Muscle layer of colon (tissue), 2 donors: ENCODE measurements around the gene TP53I11.

Experiments used
- H3K27ac ChIP-seq: one replicate; pipeline ENCODE4 v1.7.0; 2013; ENCODE audit warnings: low read depth, mild to moderate bottlenecking, low read length, moderate library complexity
- H3K27me3 ChIP-seq, 2 donors: one replicate each; pipeline ENCODE4 v1.7.0; 2013; ENCODE audit warnings: low read length in 2 of 2, mild to moderate bottlenecking in 2 of 2; ENCODE audit not compliant: insufficient read depth in 2 of 2, control insufficient read depth in 1 of 2
- H3K36me3 ChIP-seq: one replicate; pipeline ENCODE4 v1.7.0; 2013; ENCODE audit warnings: mild to moderate bottlenecking, low read length; ENCODE audit not compliant: insufficient read depth
- H3K4me1 ChIP-seq: one replicate; pipeline ENCODE4 v1.7.0; 2013; ENCODE audit warnings: mild to moderate bottlenecking, low read length; ENCODE audit not compliant: insufficient read depth
- H3K4me3 ChIP-seq, 2 donors: one replicate each; pipeline ENCODE4 v1.7.0; 2013; ENCODE audit warnings: low read length in 2 of 2, low read depth in 1 of 2, mild to moderate bottlenecking in 1 of 2, moderate library complexity in 1 of 2
- H3K9ac ChIP-seq: one replicate; pipeline ENCODE4 v1.7.0; 2013; ENCODE audit warnings: low read length
- H3K9me3 ChIP-seq: one replicate; pipeline ENCODE4 v1.7.0; 2013; ENCODE audit warnings: mild to moderate bottlenecking, low read length
- donor health status: abdominal sarcoma.
- donor health status: Adenocarcinoma of cecum.

The TP53I11 gene

DNA sequence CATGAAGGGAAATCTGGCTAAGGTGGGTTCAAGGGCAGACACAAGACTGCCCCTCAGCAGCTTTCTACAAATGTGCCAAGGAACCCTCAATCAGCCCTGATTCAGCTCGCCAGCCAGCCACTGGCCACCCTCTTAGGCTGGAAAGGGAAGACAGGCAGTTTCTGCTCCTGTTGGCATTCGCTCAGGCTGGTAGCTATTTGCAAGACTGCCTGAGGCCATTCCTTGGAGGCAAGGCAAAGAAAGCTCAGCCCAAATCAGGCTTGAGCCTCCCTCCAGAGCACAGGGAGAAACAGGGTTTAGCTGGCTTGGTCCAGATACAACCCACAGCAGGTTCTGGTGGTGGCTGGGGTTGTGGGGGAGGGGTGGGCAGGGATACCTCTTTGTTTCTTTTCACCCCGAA lies 19.2 kb downstream of the TP53I11 start:
- no peak overlapping the region for H3K9ac ChIP-seq
- H3K4me1 ChIP-seq: no peaks in the 10 kb centered on the region
- H3K9me3 ChIP-seq: no peaks in the 10 kb centered on the region
- H3K36me3 ChIP-seq: peaks cover 16% of the 10 kb centered on the region
- no peaks in the 10 kb centered on the region for H3K27me3 ChIP-seq
- H3K4me3 ChIP-seq: no peak overlapping the region
- H3K27ac ChIP-seq: no peak overlapping the region

- Histone ChIP-seq H3K36me3 (peaks cover 16% of the 10 kb centered on the region), H3K27me3 (no peaks in the 10 kb centered on the region), H3K9me3 (no peaks in the 10 kb centered on the region), H3K4me1 (no peaks in the 10 kb centered on the region), H3K27ac (no peak overlapping the region), H3K4me3 (no peak overlapping the region), H3K9ac (no peak overlapping the region)
These were observed 19.9 kb downstream of the TP53I11 start for GRCh38 chr11:44930588-44931302.

GRCh38 chr11:44928816-44929215 lies 21.9 kb downstream of the TP53I11 start:
- Histone ChIP-seq H3K27me3 (no peaks in the 10 kb centered on the region), H3K9ac (no peak overlapping the region), H3K27ac (no peak overlapping the region), H3K9me3 (no peaks in the 10 kb centered on the region), H3K36me3 (peaks cover 25% of the 10 kb centered on the region), H3K4me1 (no peaks in the 10 kb centered on the region), H3K4me3 (no peak overlapping the region)

GRCh38 chr11:44928144-44928543 lies 22.5 kb downstream of the TP53I11 start:
- Histone ChIP-seq H3K27ac (no peak overlapping the region), H3K9ac (no peak overlapping the region), H3K4me3 (no peak overlapping the region), H3K4me1 (no peaks in the 10 kb centered on the region), H3K36me3 (peaks cover 29% of the 10 kb centered on the region), H3K27me3 (no peaks in the 10 kb centered on the region), H3K9me3 (no peaks in the 10 kb centered on the region)

- H3K36me3 ChIP-seq: peaks cover 29% of the 10 kb centered on the region
- no peak overlapping the region for H3K27ac ChIP-seq
These were observed 23.5 kb downstream of the TP53I11 start for GRCh38 chr11:44927174-44927661.

DNA sequence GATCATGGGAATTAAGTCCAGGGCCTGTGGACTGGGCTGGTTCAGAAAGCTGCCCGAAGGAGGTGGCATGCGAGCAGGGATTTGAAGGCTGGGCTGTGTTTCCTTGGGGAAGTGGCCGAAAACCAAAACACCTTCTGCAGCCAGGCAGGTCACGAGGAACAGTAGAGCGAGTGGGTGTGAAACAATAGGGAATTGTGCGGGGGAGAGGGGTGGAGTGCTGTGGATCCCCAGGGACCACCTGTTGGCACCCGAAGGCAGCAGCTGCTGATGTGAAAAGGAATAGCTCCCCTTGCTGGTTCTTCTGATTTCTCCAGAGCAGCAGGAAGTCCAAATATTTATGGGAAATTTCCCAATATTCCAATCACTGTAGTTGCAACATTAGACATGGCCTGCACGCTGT lies 24.6 kb downstream of the TP53I11 start:
- H3K27me3 ChIP-seq: no peaks in the 10 kb centered on the region
- H3K4me1 ChIP-seq: no peaks in the 10 kb centered on the region
- peaks cover 29% of the 10 kb centered on the region for H3K36me3 ChIP-seq
- no peaks in the 10 kb centered on the region for H3K9me3 ChIP-seq
- H3K9ac ChIP-seq: no peak overlapping the region
- no peak overlapping the region for H3K27ac ChIP-seq
- no peak overlapping the region for H3K4me3 ChIP-seq

More at GRCh38 chr11:44927174-44927661, 23.5 kb downstream of the TP53I11 start:
- Histone ChIP-seq H3K27me3 (no peaks in the 10 kb centered on the region), H3K4me1 (no peaks in the 10 kb centered on the region), H3K4me3 (no peak overlapping the region), H3K9ac (no peak overlapping the region), H3K9me3 (no peaks in the 10 kb centered on the region)

- Histone ChIP-seq H3K36me3 (peaks cover 34% of the 10 kb centered on the region), H3K9ac (no peak overlapping the region), H3K27me3 (no peaks in the 10 kb centered on the region)
These were observed 26.9 kb downstream of the TP53I11 start for GRCh38 chr11:44923806-44924205.

DNA sequence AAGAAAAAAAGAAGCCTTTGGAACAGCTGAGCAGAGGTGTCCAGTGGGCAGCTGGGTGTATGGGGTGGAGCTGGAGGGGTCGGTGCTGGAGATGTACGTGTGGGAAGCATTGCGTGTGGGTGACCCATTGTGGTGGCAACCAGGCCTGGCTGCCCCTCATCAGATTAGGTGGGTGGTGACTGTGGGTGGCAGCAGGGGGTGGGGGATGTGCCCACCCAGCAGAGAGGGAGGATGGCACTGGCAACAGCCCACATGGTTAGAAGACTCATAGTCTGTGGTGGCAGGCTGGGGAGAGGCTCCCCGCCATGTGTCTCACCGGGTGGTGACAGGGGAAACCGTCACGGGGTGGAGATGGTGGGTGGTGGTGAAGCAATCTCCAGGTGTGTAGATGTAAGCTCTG lies 27.6 kb downstream of the TP53I11 start:
- Histone ChIP-seq H3K27ac (no peak overlapping the region), H3K9ac (no peak overlapping the region), H3K9me3 (no peaks in the 10 kb centered on the region), H3K4me3 (no peak overlapping the region), H3K27me3 (no peaks in the 10 kb centered on the region), H3K4me1 (no peaks in the 10 kb centered on the region), H3K36me3 (peaks cover 36% of the 10 kb centered on the region)

More at GRCh38 chr11:44923806-44924205, 26.9 kb downstream of the TP53I11 start:
- no peak overlapping the region for H3K4me3 ChIP-seq
- H3K9me3 ChIP-seq: no peaks in the 10 kb centered on the region
- H3K4me1 ChIP-seq: no peaks in the 10 kb centered on the region
- H3K27ac ChIP-seq: no peak overlapping the region

DNA sequence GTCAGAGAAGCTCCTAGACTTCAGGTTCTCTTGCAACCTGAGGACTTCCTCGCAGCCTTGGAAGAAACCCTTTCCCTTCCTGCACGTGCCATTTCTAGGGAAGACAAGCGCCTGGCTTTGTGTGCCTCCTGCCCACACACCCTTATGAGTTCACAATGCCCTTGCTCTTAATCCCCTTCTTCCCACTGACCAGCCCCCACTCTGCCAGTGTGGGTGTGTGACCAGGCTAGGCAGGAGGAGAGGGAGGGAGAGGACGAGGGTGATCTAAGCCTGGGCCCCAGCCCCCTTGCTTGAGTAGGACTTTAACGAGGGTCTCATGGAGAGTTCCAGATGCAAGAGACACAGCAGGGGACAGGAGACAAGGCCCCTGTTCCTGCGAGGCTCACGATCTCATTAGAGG lies 30.2 kb downstream of the TP53I11 start:
- H3K4me3 ChIP-seq: no peak overlapping the region
- no peak overlapping the region for H3K9ac ChIP-seq
- no peak overlapping the region for H3K27ac ChIP-seq
- no peaks in the 10 kb centered on the region for H3K27me3 ChIP-seq
- H3K4me1 ChIP-seq: no peaks in the 10 kb centered on the region
- peaks cover 42% of the 10 kb centered on the region for H3K36me3 ChIP-seq
- H3K9me3 ChIP-seq: no peaks in the 10 kb centered on the region

DNA sequence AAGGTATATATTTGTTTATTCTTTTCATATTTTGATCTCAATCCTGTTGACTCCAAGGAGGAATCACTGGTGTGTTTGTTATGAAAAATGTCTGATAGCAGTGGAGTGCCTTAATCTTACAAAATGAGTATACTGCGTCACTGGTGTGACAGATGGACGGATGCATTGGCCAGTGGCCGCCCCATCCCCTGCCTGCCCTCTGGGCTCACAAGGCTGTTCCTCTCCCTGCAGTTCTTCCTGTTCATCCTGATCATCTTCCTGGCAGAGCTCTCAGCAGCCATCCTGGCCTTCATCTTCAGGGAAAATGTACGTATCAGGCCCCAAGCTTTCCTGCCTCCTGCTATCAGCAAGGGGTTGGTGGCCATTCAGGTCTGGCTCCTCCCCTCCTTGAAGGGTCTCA lies 32.9 kb downstream of the TP53I11 start:
- H3K9ac ChIP-seq: no peak overlapping the region
- H3K27me3 ChIP-seq: no peaks in the 10 kb centered on the region
- H3K27ac ChIP-seq: no peak overlapping the region
- no peaks in the 10 kb centered on the region for H3K4me1 ChIP-seq
- H3K36me3 ChIP-seq: peaks cover 32% of the 10 kb centered on the region
- H3K4me3 ChIP-seq: no peak overlapping the region
- H3K9me3 ChIP-seq: no peaks in the 10 kb centered on the region

DNA sequence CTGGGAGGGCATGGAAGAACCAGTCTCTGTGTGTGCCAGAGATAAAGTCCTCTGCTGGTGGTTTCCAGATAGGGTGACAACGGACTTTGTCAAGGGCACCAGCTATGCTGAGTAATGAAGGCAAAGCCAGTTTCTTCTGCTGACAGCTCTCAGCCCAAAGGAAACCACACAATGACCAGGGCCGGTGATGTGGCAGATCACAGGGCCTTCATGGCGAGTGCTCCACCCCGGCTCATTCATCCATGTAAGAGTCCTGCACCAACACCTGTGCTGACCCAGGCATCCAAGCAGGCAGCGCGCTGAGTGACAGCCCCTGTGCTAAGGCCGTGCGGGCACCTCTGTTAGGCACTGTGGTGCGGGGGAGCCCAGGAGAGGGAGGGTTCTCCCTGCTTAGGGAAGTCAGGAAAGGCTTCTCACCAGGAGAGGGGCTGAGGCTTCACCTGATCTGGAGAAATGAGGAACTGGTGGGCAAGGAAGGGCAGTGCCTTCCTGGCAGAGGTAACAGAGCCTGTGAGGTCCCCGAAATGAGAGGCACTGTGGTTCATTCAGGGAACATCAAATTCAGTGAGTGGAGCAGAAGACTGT lies 33.8 kb downstream of the TP53I11 start:
- no peak overlapping the region for H3K27ac ChIP-seq
- H3K36me3 ChIP-seq: peaks cover 40% of the 10 kb centered on the region
- no peaks in the 10 kb centered on the region for H3K9me3 ChIP-seq
- no peak overlapping the region for H3K4me3 ChIP-seq
- no peaks in the 10 kb centered on the region for H3K27me3 ChIP-seq
- H3K4me1 ChIP-seq: no peaks in the 10 kb centered on the region
- no peak overlapping the region for H3K9ac ChIP-seq

GRCh38 chr11:44916331-44916730 lies 34.4 kb downstream of the TP53I11 start:
- H3K9me3 ChIP-seq: no peaks in the 10 kb centered on the region
- H3K27ac ChIP-seq: no peak overlapping the region
- peaks cover 40% of the 10 kb centered on the region for H3K36me3 ChIP-seq
- no peak overlapping the region for H3K9ac ChIP-seq
- peaks cover under 1% of the 10 kb centered on the region for H3K4me1 ChIP-seq
- no peak overlapping the region for H3K4me3 ChIP-seq
- H3K27me3 ChIP-seq: no peaks in the 10 kb centered on the region
